ENCODE results near the gene FSIP1. TPM values are rescaled to one million over a fixed set of nuclear protein-coding genes. Genes with fewer than 3 reads are reported as not detected.

The FSIP1 gene
- total and polyA plus RNA-seq, 2 donors from 2014 or later, result 0.75 to 2.4 TPM

- Histone ChIP-seq H3K9ac (ENCODE audit: low read length in 3 of 3) (no peak overlapping the region), H3K9me3 (ENCODE audit: control insufficient read depth in 2 of 3, insufficient read depth in 1 of 3, low read length in 3 of 3) (no peaks in the 10 kb centered on the region), H3K4me3 (ENCODE audit: low read length in 3 of 3) (no peak overlapping the region), H3K27me3 (ENCODE audit: control insufficient read depth, insufficient read depth, low read length) (no peaks in the 10 kb centered on the region), H3K36me3 (ENCODE audit: control insufficient read depth in 2 of 3, insufficient read depth in 3 of 3, low read length in 3 of 3) (no peaks in the 10 kb centered on the region), H3K4me1 (ENCODE audit: control insufficient read depth in 2 of 3, insufficient read depth in 2 of 3, low read depth in 1 of 3, low read length in 3 of 3) (peaks cover 0 to 3% (median 0%) of the 10 kb centered on the region in 3 donors), H3K27ac (ENCODE audit: low read depth in 2 of 2, low read length in 2 of 2) (no peak overlapping the region)
- intact Hi-C loops (cut with DNase I), result no loop called here
- TF ChIP-seq CTCF (IDR thresholded peaks at IDR 0.05; ENCODE audit: borderline replicate concordance, extremely low read depth, insufficient read depth), result no peak
- DNase-seq, result no peak
- no peak for FAIRE-seq
Measured at GRCh38 chr15:39730552-39730951, 52.1 kb downstream of the FSIP1 start.

- no peak for TF ChIP-seq CTCF (IDR thresholded peaks at IDR 0.05; ENCODE audit: borderline replicate concordance, extremely low read depth, insufficient read depth)
- no peak for DNase-seq
Measured at GRCh38 chr15:39729500-39729899, 53.1 kb downstream of the FSIP1 start.

GRCh38 chr15:39728845-39729244 lies 53.8 kb downstream of the FSIP1 start:
- no peaks in the 10 kb centered on the region for H3K9me3 ChIP-seq (ENCODE audit: control insufficient read depth in 2 of 3, insufficient read depth in 1 of 3, low read length in 3 of 3)
- H3K27me3 ChIP-seq (ENCODE audit: control insufficient read depth, insufficient read depth, low read length), result no peaks in the 10 kb centered on the region
- intact Hi-C loops (cut with DNase I), result no loop called here
- no peak overlapping the region for H3K27ac ChIP-seq (ENCODE audit: low read depth in 2 of 2, low read length in 2 of 2)
- no peak for DNase-seq
- TF ChIP-seq CTCF (IDR thresholded peaks at IDR 0.05; ENCODE audit: borderline replicate concordance, extremely low read depth, insufficient read depth), result no peak
- H3K4me1 ChIP-seq (ENCODE audit: control insufficient read depth in 2 of 3, insufficient read depth in 2 of 3, low read depth in 1 of 3, low read length in 3 of 3), result peaks cover 0 to 3% (median 0%) of the 10 kb centered on the region in 3 donors
- H3K36me3 ChIP-seq (ENCODE audit: control insufficient read depth in 2 of 3, insufficient read depth in 3 of 3, low read length in 3 of 3), result no peaks in the 10 kb centered on the region
- no peak overlapping the region for H3K4me3 ChIP-seq (ENCODE audit: low read length in 3 of 3)
- FAIRE-seq, result no peak
- no peak overlapping the region for H3K9ac ChIP-seq (ENCODE audit: low read length in 3 of 3)

More at GRCh38 chr15:39729500-39729899, 53.1 kb downstream of the FSIP1 start:
- intact Hi-C loops (cut with DNase I), result no loop called here
- Histone ChIP-seq H3K27me3 (ENCODE audit: control insufficient read depth, insufficient read depth, low read length) (no peaks in the 10 kb centered on the region), H3K27ac (ENCODE audit: low read depth in 2 of 2, low read length in 2 of 2) (no peak overlapping the region), H3K9me3 (ENCODE audit: control insufficient read depth in 2 of 3, insufficient read depth in 1 of 3, low read length in 3 of 3) (no peaks in the 10 kb centered on the region), H3K36me3 (ENCODE audit: control insufficient read depth in 2 of 3, insufficient read depth in 3 of 3, low read length in 3 of 3) (no peaks in the 10 kb centered on the region), H3K9ac (ENCODE audit: low read length in 3 of 3) (no peak overlapping the region), H3K4me3 (ENCODE audit: low read length in 3 of 3) (no peak overlapping the region), H3K4me1 (ENCODE audit: control insufficient read depth in 2 of 3, insufficient read depth in 2 of 3, low read depth in 1 of 3, low read length in 3 of 3) (peaks cover 0 to 3% (median 0%) of the 10 kb centered on the region in 3 donors)
- FAIRE-seq, result no peak

GRCh38 chr15:39721893-39722292 lies 60.7 kb downstream of the FSIP1 start:
- FAIRE-seq (no peak), DNase-seq (peak in 2 of 5 donors; percentile 8 to 21)
- Histone ChIP-seq H3K36me3 (ENCODE audit: control insufficient read depth in 2 of 3, insufficient read depth in 3 of 3, low read length in 3 of 3) (no peaks in the 10 kb centered on the region), H3K4me3 (ENCODE audit: low read length in 3 of 3) (no peak overlapping the region), H3K9ac (ENCODE audit: low read length in 3 of 3) (no peak overlapping the region), H3K27me3 (ENCODE audit: control insufficient read depth, insufficient read depth, low read length) (no peaks in the 10 kb centered on the region), H3K9me3 (ENCODE audit: control insufficient read depth in 2 of 3, insufficient read depth in 1 of 3, low read length in 3 of 3) (no peaks in the 10 kb centered on the region), H3K27ac (ENCODE audit: low read depth in 2 of 2, low read length in 2 of 2) (no peak overlapping the region), H3K4me1 (ENCODE audit: control insufficient read depth in 2 of 3, insufficient read depth in 2 of 3, low read depth in 1 of 3, low read length in 3 of 3) (no peaks in the 10 kb centered on the region)
- intact Hi-C loops (cut with DNase I), result no loop called here
- TF ChIP-seq CTCF (IDR thresholded peaks at IDR 0.05; ENCODE audit: borderline replicate concordance, extremely low read depth, insufficient read depth), result no peak
